HT-29 (cell line): ENCODE measurements around the gene RO60. TPM values are rescaled to one million over a fixed set of nuclear protein-coding genes. Genes with fewer than 3 reads are reported as not detected.

Source experiments
- DNase-seq: peaks from one replicate; pipeline ENCODE4 v3.0.0-alpha.2; 2015; ENCODE audit warnings: low spot score
- small RNA-seq: library from RNA; depleted of rRNA; stranded (forward); fragments of <200 nt; gene quantifications from one replicate; pipeline ENCODE3, GENCODE V24; 2014
- total RNA-seq: library from RNA; depleted of rRNA; stranded (reverse); fragments of >200 nt; shearing (Covaris generic); gene quantifications from 2 replicates; pipeline ENCODE4 v1.2.3, GENCODE V29; 2014; rRNA removed

RO60 gene
- total RNA-seq, 1 experiment from 2014 or later = 62.5 TPM

DNA sequence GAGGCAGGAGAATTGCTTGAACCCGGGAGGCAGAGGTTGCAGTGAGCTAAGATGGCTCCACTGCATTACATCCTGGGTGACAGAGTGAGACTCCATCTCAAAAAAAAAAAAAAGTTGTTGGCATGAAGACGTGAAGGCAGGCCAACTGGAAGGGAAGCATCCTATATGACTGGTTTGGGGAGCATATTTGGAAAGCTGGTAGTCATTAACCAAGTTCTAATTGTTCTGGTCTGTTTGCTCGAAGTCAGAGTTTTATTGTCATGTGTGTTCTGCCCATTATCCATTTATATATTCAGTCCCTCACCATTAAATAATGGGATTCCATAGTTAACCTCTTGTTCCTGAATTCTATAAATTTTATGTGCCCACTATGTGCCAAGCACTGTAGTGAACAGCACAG is 49.1 kb downstream of the RO60 start:
- DNase-seq = no peak

Small RNA genes within 50 kb of the gene (small RNA-seq; reads per million reads assigned to genes)
- gene SCARNA18B = not detected

Other genes with a start within 250 kb of the RO60 start
- 23.5 and 23.6 TPM in 2 replicates for gene UCHL5, start 252 bp upstream of the RO60 start, total RNA-seq
- 9.2 and 16.6 TPM in 2 replicates for gene GLRX2, start 45.8 kb downstream of the RO60 start, total RNA-seq
- gene CDC73, start 62.4 kb downstream of the RO60 start, total RNA-seq = 9.7 TPM in 2 replicates
- gene B3GALT2, start 127.0 kb downstream of the RO60 start, total RNA-seq = not detected in 2 replicates